Ishikawa (cell line): Measurements from ENCODE around the gene KDM4B.

Source experiments
- CREB1 ChIP-seq: IDR thresholded peaks from 2 replicates; pipeline ENCODE4 v1.6.1; 2012; ENCODE audit warnings: low read depth
- EGR1 ChIP-seq: IDR thresholded peaks from 2 replicates; pipeline ENCODE4 v1.6.1; 2012
- EP300 ChIP-seq: IDR thresholded peaks from 2 replicates; pipeline ENCODE4 v1.6.1; 2012; ENCODE audit warnings: borderline replicate concordance
- NFIC ChIP-seq: IDR thresholded peaks from 2 replicates; pipeline ENCODE4 v1.6.1; 2012
- RAD21 ChIP-seq: IDR thresholded peaks from 2 replicates; pipeline ENCODE4 v1.6.1; 2012; ENCODE audit warnings: low read depth
- REST ChIP-seq: IDR thresholded peaks from 2 replicates; pipeline ENCODE4 v1.6.1; 2012; ENCODE audit warnings: low read depth, mild to moderate bottlenecking
- TCF12 ChIP-seq: IDR thresholded peaks from 2 replicates; pipeline ENCODE4 v1.6.1; 2012; ENCODE audit warnings: low read depth
- TEAD4 ChIP-seq: IDR thresholded peaks from 2 replicates; pipeline ENCODE4 v1.6.1; 2012
- ZBTB7A ChIP-seq: IDR thresholded peaks from 2 replicates; pipeline ENCODE4 v1.6.1; 2012; ENCODE audit warnings: low read depth
- TF ChIP-seq, protein P1 (sequence below): IDR thresholded peaks from 2 replicates; pipeline ENCODE4 v1.6.1; 2012

DNA sequence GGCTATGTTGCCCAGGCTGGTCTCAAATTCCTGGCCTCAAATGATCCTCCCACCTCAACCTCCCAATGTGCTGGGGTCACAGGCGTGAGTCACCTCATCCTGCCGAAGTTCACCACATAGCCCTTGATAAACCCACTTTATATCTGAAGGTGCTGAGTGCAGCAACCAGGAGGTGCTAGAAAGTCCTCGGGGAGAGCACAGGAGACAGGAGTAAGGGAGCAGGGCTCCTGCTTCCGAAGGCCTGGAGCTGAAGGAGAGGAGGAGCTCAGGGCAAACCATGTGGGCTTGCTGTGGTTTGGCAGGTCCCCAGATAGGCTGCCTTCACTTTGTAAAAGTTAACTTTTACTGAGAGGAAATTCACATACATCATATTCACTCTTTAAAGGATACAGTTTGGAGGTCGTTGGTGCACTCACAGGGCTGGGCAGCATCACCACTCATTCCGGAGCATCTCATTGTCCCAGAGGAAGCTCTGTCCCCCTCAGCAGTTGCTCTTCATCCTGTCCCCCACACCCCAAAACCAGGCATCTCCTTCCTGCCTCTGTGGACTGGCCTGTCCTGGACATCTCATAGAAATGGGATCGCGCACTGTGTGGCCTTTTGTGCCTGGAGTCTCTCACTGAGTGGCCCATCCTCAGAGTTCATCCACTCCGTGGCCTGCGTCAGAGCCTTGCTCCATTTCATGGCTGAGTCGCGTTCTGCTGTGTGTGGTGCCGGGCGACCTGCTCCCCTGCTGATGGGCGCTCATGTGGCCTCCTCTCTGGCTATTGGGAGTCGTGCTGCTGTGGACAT lies 49.5 kb downstream of the KDM4B start:
- TF ChIP-seq REST (no peak), EP300 (no peak), EGR1 (no peak), TEAD4 (no peak), RAD21 (no peak), TCF12 (no peak), NFIC (no peak), ZBTB7A (no peak), CREB1 (no peak)
- TF ChIP-seq, protein P1, sequence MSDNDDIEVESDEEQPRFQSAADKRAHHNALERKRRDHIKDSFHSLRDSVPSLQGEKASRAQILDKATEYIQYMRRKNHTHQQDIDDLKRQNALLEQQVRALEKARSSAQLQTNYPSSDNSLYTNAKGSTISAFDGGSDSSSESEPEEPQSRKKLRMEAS = no peak
